ENCODE data around the gene ZDHHC9. TPM values are rescaled to one million over a fixed set of nuclear protein-coding genes. Genes with fewer than 3 reads are reported as not detected.

Gene ZDHHC9
- total RNA-seq, 2 experiments from 2014 or later, result 3.0 to 4.1 TPM

- CTCF ChIA-PET, result interaction anchor here (1.0 to 2.2 kb wide), 12 partner anchors 8 to 63 kb away, joined by 3 to 11 read pairs (median 6); no protein-coding TSS in a partner anchor
- Mint-ChIP-seq H3K36me3 (ENCODE audit: low read depth) (no peaks in the 10 kb centered on the region), H3K27me3 (no peaks in the 10 kb centered on the region), H3K9me3 (no peaks in the 10 kb centered on the region), H3K4me3 (peak overlapping the region; percentile 72), H3K27ac (peak overlapping the region; percentile 85), H3K4me1 (ENCODE audit: low read depth) (peaks cover 67% of the 10 kb centered on the region)
- Histone ChIP-seq H3K4me1 (ENCODE audit: insufficient read depth, low read length) (peaks cover 76% of the 10 kb centered on the region), H3K27ac (ENCODE audit: low read depth in 1 of 2, low read length in 2 of 2) (peak overlapping the region; percentile 29 to 35), H3K4me3 (ENCODE audit: low read length) (no peak overlapping the region), H3K27me3 (ENCODE audit: control insufficient read depth in 1 of 2, insufficient read depth in 2 of 2, low read length in 2 of 2) (no peaks in the 10 kb centered on the region), H3K9me3 (ENCODE audit: control insufficient read depth in 1 of 2, insufficient read depth in 1 of 2, low read length in 2 of 2) (no peaks in the 10 kb centered on the region), H3K36me3 (ENCODE audit: insufficient read depth, low read length) (no peaks in the 10 kb centered on the region)
- DNase-seq (no peak), ATAC-seq (ENCODE audit: poor library complexity) (no peak)
- POLR2A ChIA-PET, result interaction anchor here (0.9 to 3.5 kb wide), 7 partner anchors 9 to 26 kb away, joined by 3 to 56 read pairs (median 15); partner anchors contain the start of gene SASH3
- no peak for TF ChIP-seq CTCF (IDR thresholded peaks at IDR 0.05)
- intact Hi-C loops (cut with DNase I, micrococcal nuclease), result loop anchor here (1.0 to 2.0 kb wide), 2 partner anchors 9 to 17 kb away; no protein-coding TSS in a partner anchor
Observed at GRCh38 chrX:129760155-129760554, 83.5 kb downstream of the ZDHHC9 start.

GRCh38 chrX:129759576-129760061 is 84.1 kb downstream of the ZDHHC9 start:
- POLR2A ChIA-PET, result interaction anchor here (0.8 to 3.5 kb wide), 8 partner anchors 8 to 27 kb away, joined by 3 to 56 read pairs (median 10); partner anchors contain the start of gene SASH3
- intact Hi-C loops (cut with DNase I, micrococcal nuclease), result loop anchor here (1.0 to 5.0 kb wide), 5 partner anchors 10 to 63 kb away; no protein-coding TSS in a partner anchor
- no peak for TF ChIP-seq CTCF (IDR thresholded peaks at IDR 0.05)
- Mint-ChIP-seq H3K4me3 (peak overlapping the region; percentile 72), H3K9me3 (no peaks in the 10 kb centered on the region), H3K27ac (peak overlapping the region; percentile 85), H3K4me1 (ENCODE audit: low read depth) (peaks cover 73% of the 10 kb centered on the region), H3K36me3 (ENCODE audit: low read depth) (no peaks in the 10 kb centered on the region), H3K27me3 (no peaks in the 10 kb centered on the region)
- no peaks in the 10 kb centered on the region for H3K9me3 ChIP-seq (ENCODE audit: control insufficient read depth in 1 of 2, insufficient read depth in 1 of 2, low read length in 2 of 2)
- no peaks in the 10 kb centered on the region for H3K27me3 ChIP-seq (ENCODE audit: control insufficient read depth in 1 of 2, insufficient read depth in 2 of 2, low read length in 2 of 2)
- H3K4me3 ChIP-seq (ENCODE audit: low read length), result peak overlapping the region; percentile 5
- H3K36me3 ChIP-seq (ENCODE audit: insufficient read depth, low read length), result no peaks in the 10 kb centered on the region
- CTCF ChIA-PET, result interaction anchor here (0.9 to 2.2 kb wide), 13 partner anchors 8 to 63 kb away, joined by 3 to 11 read pairs (median 5); no protein-coding TSS in a partner anchor
- peaks cover 82% of the 10 kb centered on the region for H3K4me1 ChIP-seq (ENCODE audit: insufficient read depth, low read length)
- peak overlapping the region; percentile 35 to 40 for H3K27ac ChIP-seq (ENCODE audit: low read depth in 1 of 2, low read length in 2 of 2)
- DNase-seq (peak in 12 of 14 experiments; percentile 28 to 85 (median 46)), ATAC-seq (ENCODE audit: poor library complexity) (peak; percentile 81)

- peaks cover 69% of the 10 kb centered on the region for H3K4me1 ChIP-seq (ENCODE audit: insufficient read depth, low read length)
- peak overlapping the region; percentile 76 for H3K27ac Mint-ChIP-seq
- peak overlapping the region; percentile 75 for H3K4me3 Mint-ChIP-seq
- no peaks in the 10 kb centered on the region for H3K27me3 ChIP-seq (ENCODE audit: control insufficient read depth in 1 of 2, insufficient read depth in 2 of 2, low read length in 2 of 2)
- intact Hi-C loops (cut with DNase I, micrococcal nuclease), result loop anchor here (5.0 kb wide), 2 partner anchors 36 to 66 kb away; no protein-coding TSS in a partner anchor
- DNase-seq, result peak in 6 of 14 experiments; percentile 32 to 72 (median 52)
- no peaks in the 10 kb centered on the region for H3K36me3 Mint-ChIP-seq (ENCODE audit: low read depth)
- ATAC-seq (ENCODE audit: poor library complexity), result peak; percentile 46
- no peak for TF ChIP-seq CTCF (IDR thresholded peaks at IDR 0.05)
- peak overlapping the region in 1 of 2 donors; percentile 23 for H3K27ac ChIP-seq (ENCODE audit: low read depth in 1 of 2, low read length in 2 of 2)
- no peaks in the 10 kb centered on the region for H3K9me3 ChIP-seq (ENCODE audit: control insufficient read depth in 1 of 2, insufficient read depth in 1 of 2, low read length in 2 of 2)
- H3K36me3 ChIP-seq (ENCODE audit: insufficient read depth, low read length), result no peaks in the 10 kb centered on the region
- POLR2A ChIA-PET, result interaction anchor here (0.7 to 6.8 kb wide), 9 partner anchors 10 to 35 kb away, joined by 5 to 72 read pairs (median 7); partner anchors contain the start of gene SASH3
- peak overlapping the region; percentile 42 for H3K4me3 ChIP-seq (ENCODE audit: low read length)
- CTCF ChIA-PET, result interaction anchor here (0.7 to 1.7 kb wide), 4 partner anchors 18 to 68 kb away, joined by 3 to 6 read pairs (median 3); no protein-coding TSS in a partner anchor
- H3K4me1 Mint-ChIP-seq (ENCODE audit: low read depth), result peaks cover 73% of the 10 kb centered on the region
- no peaks in the 10 kb centered on the region for H3K27me3 Mint-ChIP-seq
- H3K9me3 Mint-ChIP-seq, result no peaks in the 10 kb centered on the region
Observed at GRCh38 chrX:129755779-129756650, 87.7 kb downstream of the ZDHHC9 start.

All from CD4-positive, alpha-beta T cell (primary cell).